MM.1S (cell line): ENCODE results near the gene MLH3.

Source experiments
- CTCF ChIP-seq: fragments of 300-600 bp; sonication (generic); IDR thresholded peaks from 2 replicates; pipeline ENCODE4 v1.5.1; 2016; ENCODE audit warnings: antibody characterized with exemption, low read length, mixed read lengths
- EZH2 ChIP-seq: fragments of 300-600 bp; sonication (generic); optimal IDR thresholded peaks from 2 replicates; pipeline ENCODE3; 2017; ENCODE audit warnings: low read depth, mild to moderate bottlenecking, antibody characterized with exemption, low read length, mixed read lengths

GRCh38 chr14:74974364-74975058, 76.8 kb downstream of the MLH3 start:
- TF ChIP-seq CTCF (no peak), EZH2 (no peak)
